Panc1 (cell line): Measurements from ENCODE around the gene IL37. TPM values are rescaled to one million over a fixed set of nuclear protein-coding genes. Genes with fewer than 3 reads are reported as not detected.

Experiments used
- ATAC-seq: fragments of 200-7000 bp; cut with Tn5 transposase; 2 replicates; pipeline ENCODE4 v1.9.1; 2020; ENCODE audit warnings: mild to moderate bottlenecking, moderate library complexity
- BruUV-seq: library from RNA; stranded (reverse); fragments of 400-500 nt; replicated peaks from 2 replicates; lab custom pipeline; 2021; lab: Mats Ljungman, UMichigan
- CTCF ChIA-PET: fragments of 300-600 bp; sonication (Branson Sonifier 250); formaldehyde crosslinking; loops from one replicate; lab custom pipeline; 2022; ENCODE audit warnings: antibody characterized with exemption; lab: Charles Lee
- POLR2A ChIA-PET: fragments of 300-600 bp; sonication (Branson Sonifier 250); formaldehyde crosslinking; loops from one replicate; lab custom pipeline; 2022; ENCODE audit warnings: antibody characterized with exemption; lab: Charles Lee
- DNase-seq: peaks from one replicate; pipeline ENCODE4 v3.0.0-alpha.2; 2010; ENCODE audit warnings: low read depth, low spot score
- H3K27ac ChIP-seq: 2 replicates; pipeline ENCODE4 v1.5.1; 2011; ENCODE audit warnings: mild to moderate bottlenecking, low read length, inconsistent platforms
- H3K27me3 ChIP-seq: fragments of 200-500 bp; sonication (Bioruptor generic); 2 replicates; pipeline ENCODE4 v1.6.0; 2014; ENCODE audit warnings: low read length, inconsistent platforms; ENCODE audit not compliant: control insufficient read depth, insufficient read depth
- H3K36me3 ChIP-seq: fragments of 200-500 bp; sonication (Bioruptor generic); 2 replicates; pipeline ENCODE4 v1.5.1; 2014; ENCODE audit warnings: inconsistent platforms, mild to moderate bottlenecking, low read length, moderate library complexity; ENCODE audit not compliant: control insufficient read depth, insufficient read depth
- H3K4me1 ChIP-seq: 2 replicates; pipeline ENCODE4 v1.5.1; 2011; ENCODE audit warnings: inconsistent platforms, mild to moderate bottlenecking, low read length, moderate library complexity; ENCODE audit not compliant: control insufficient read depth, insufficient read depth
- H3K4me3 ChIP-seq, 2 experiments: 2 replicates each; pipeline ENCODE4 v1.5.1; 2011 to 2012; ENCODE audit warnings: low read depth in 2 of 2, low read length in 2 of 2, mild to moderate bottlenecking in 2 of 2, inconsistent platforms in 1 of 2, moderate library complexity in 1 of 2
- H3K9me3 ChIP-seq: fragments of 200-500 bp; sonication (Bioruptor generic); 2 replicates; pipeline ENCODE4 v1.5.1; 2014; ENCODE audit warnings: low read depth, mild to moderate bottlenecking, inconsistent platforms, low read length, moderate library complexity; ENCODE audit not compliant: control insufficient read depth, insufficient read depth
- POLR2AphosphoS5 ChIP-seq: IDR thresholded peaks from 2 replicates; pipeline ENCODE4 v1.6.1; 2012; ENCODE audit warnings: mild to moderate bottlenecking, low read depth, low read length, moderate library complexity
- SIN3A ChIP-seq: IDR thresholded peaks from 2 replicates; pipeline ENCODE4 v1.6.1; 2012; ENCODE audit warnings: low read depth, mild to moderate bottlenecking, low read length, moderate library complexity, borderline replicate concordance; ENCODE audit not compliant: insufficient read depth
- TCF7L2 ChIP-seq: IDR thresholded peaks from 2 replicates; pipeline ENCODE4 v1.6.1; 2011; ENCODE audit warnings: mild to moderate bottlenecking, low read depth, low read length, inconsistent platforms
- in situ Hi-C: cut with HindIII; loops from 2 replicates; pipeline ENCODE4 v1.10.0; 2016; ENCODE audit warnings: low sequenced_read_pairs, low pct_unique_long_range_greater_than_20kb
- intact Hi-C: fragments of 100-400 bp; cut with micrococcal nuclease; formaldehyde crosslinking; loops from one replicate; pipeline ENCODE4 v1.10.0; 2022; ENCODE audit not compliant: unreplicated experiment
- total RNA-seq: library from RNA; stranded (reverse); gene quantifications from one replicate; pipeline ENCODE4 v1.2.1, GENCODE V29; 2021; ENCODE audit not compliant: unreplicated experiment
- TF ChIP-seq, protein P1 (sequence below), 2 experiments: IDR thresholded peaks; 2 replicates each; pipeline ENCODE4 v1.6.1; 2011 to 2012; ENCODE audit warnings: low read depth in 2 of 2, control low read depth in 1 of 2, low read length in 1 of 2, mild to moderate bottlenecking in 1 of 2, moderate library complexity in 1 of 2; ENCODE audit not compliant: insufficient read depth in 1 of 2
- TF ChIP-seq, protein P2 (sequence below): fragments of 450-650 bp; IDR thresholded peaks from 2 replicates; pipeline ENCODE4 v1.5.1; 2017; ENCODE audit warnings: mild to moderate bottlenecking

The IL37 gene
- total RNA-seq, 1 experiment from 2014 or later = not detected

DNA sequence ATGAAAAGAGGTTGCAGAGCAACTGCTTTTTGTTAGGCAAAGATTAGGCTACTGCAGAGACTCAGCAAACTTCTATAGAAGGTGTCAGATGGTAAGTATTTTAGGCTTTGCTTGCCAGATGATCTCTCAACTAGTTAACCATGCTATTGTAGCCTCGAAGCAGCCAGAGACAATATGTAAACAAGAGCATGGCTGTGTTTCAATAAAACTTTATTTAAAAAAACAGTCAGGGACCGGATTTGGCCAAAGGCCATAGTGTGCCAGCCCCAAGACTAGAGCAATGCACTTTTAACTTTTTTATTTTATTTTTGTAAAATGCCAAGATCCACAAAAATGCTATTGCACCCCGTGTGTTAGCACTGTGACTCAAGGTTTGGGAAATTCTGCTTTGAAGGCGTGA, 1.4 kb downstream of the IL37 start:
- H3K4me1 ChIP-seq = no peaks in the 10 kb centered on the region
- ChIA-PET CTCF (no interaction called here), POLR2A (no interaction called here)
- H3K27me3 ChIP-seq = peaks cover 5% of the 10 kb centered on the region
- H3K27ac ChIP-seq = no peak overlapping the region
- BruUV-seq = no TSS peak
- H3K4me3 ChIP-seq = no peak overlapping the region
- in situ Hi-C loops (no loop called here), intact Hi-C loops (no loop called here)
- DNase-seq (no peak), ATAC-seq (no peak)
- no peaks in the 10 kb centered on the region for H3K9me3 ChIP-seq
- TF ChIP-seq POLR2AphosphoS5 (no peak), TCF7L2 (no peak), SIN3A (no peak)
- TF ChIP-seq, protein P1, sequence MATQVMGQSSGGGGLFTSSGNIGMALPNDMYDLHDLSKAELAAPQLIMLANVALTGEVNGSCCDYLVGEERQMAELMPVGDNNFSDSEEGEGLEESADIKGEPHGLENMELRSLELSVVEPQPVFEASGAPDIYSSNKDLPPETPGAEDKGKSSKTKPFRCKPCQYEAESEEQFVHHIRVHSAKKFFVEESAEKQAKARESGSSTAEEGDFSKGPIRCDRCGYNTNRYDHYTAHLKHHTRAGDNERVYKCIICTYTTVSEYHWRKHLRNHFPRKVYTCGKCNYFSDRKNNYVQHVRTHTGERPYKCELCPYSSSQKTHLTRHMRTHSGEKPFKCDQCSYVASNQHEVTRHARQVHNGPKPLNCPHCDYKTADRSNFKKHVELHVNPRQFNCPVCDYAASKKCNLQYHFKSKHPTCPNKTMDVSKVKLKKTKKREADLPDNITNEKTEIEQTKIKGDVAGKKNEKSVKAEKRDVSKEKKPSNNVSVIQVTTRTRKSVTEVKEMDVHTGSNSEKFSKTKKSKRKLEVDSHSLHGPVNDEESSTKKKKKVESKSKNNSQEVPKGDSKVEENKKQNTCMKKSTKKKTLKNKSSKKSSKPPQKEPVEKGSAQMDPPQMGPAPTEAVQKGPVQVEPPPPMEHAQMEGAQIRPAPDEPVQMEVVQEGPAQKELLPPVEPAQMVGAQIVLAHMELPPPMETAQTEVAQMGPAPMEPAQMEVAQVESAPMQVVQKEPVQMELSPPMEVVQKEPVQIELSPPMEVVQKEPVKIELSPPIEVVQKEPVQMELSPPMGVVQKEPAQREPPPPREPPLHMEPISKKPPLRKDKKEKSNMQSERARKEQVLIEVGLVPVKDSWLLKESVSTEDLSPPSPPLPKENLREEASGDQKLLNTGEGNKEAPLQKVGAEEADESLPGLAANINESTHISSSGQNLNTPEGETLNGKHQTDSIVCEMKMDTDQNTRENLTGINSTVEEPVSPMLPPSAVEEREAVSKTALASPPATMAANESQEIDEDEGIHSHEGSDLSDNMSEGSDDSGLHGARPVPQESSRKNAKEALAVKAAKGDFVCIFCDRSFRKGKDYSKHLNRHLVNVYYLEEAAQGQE (IDR thresholded peaks at IDR 0.05; ENCODE audit: insufficient read depth in 1 of 2, low read depth in 2 of 2, low read length in 1 of 2) = no peak
- TF ChIP-seq, protein P2, sequence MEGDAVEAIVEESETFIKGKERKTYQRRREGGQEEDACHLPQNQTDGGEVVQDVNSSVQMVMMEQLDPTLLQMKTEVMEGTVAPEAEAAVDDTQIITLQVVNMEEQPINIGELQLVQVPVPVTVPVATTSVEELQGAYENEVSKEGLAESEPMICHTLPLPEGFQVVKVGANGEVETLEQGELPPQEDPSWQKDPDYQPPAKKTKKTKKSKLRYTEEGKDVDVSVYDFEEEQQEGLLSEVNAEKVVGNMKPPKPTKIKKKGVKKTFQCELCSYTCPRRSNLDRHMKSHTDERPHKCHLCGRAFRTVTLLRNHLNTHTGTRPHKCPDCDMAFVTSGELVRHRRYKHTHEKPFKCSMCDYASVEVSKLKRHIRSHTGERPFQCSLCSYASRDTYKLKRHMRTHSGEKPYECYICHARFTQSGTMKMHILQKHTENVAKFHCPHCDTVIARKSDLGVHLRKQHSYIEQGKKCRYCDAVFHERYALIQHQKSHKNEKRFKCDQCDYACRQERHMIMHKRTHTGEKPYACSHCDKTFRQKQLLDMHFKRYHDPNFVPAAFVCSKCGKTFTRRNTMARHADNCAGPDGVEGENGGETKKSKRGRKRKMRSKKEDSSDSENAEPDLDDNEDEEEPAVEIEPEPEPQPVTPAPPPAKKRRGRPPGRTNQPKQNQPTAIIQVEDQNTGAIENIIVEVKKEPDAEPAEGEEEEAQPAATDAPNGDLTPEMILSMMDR = no peak
- no peaks in the 10 kb centered on the region for H3K36me3 ChIP-seq

DNA sequence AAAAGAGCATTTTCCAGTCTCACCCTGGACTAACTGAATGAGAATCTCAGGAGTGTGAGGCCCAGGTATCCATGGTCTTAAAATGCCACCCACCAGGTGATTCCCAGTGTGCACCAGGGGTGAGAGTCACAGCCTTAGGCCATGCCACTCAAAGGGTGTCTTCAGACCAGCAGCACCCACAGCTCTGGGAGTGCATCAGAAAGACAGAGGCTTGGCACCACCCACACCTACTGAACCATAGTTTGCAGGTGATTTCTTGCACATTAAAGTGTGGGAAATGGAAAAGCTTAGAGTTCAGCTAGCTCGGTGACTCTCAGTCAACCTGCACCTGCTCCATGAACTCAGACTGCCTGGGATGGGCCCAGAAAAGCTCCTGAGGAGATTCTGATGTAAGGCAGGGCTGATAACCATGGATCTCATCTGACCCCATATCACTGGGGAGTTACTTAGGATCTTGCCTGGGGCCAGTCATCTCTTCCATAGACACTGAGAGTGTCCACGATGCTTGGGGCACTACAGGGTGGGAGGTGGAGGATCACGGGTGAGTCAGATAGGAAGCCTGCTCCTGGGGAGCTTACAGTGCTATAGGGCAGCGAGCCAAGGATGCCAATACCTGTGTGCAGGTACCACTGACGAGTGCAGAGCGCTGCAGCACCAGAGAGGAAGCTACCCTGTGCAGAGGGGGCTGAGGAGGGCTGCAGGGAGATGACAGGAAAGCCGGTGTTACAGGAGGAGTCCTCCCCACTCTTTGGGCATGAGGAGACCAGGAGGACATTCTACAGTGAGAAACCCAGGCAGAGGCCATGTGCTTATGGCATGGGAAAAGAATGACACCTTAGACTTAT, 4.6 kb downstream of the IL37 start:
- ATAC-seq (no peak), DNase-seq (no peak)
- no peak for TF ChIP-seq POLR2AphosphoS5
- no peak for TF ChIP-seq SIN3A
- TF ChIP-seq, protein P1 (IDR thresholded peaks at IDR 0.05; ENCODE audit: insufficient read depth in 1 of 2, low read depth in 2 of 2, low read length in 1 of 2) = no peak
- no peak for TF ChIP-seq TCF7L2
- TF ChIP-seq, protein P2 = no peak
- H3K4me1 ChIP-seq = no peaks in the 10 kb centered on the region
- H3K27ac ChIP-seq = no peak overlapping the region
- H3K9me3 ChIP-seq = no peaks in the 10 kb centered on the region
- H3K36me3 ChIP-seq = no peaks in the 10 kb centered on the region
- H3K4me3 ChIP-seq = no peak overlapping the region
- intact Hi-C loops = no loop called here
- BruUV-seq = no TSS peak
- ChIA-PET POLR2A (interaction anchor here (0.5 kb wide), 1 partner anchor 167 kb away, joined by 3 read pairs; no protein-coding TSS in a partner anchor), CTCF (interaction anchor here (0.5 kb wide), 1 partner anchor 125 kb away, joined by 5 read pairs; no protein-coding TSS in a partner anchor)
- no peaks in the 10 kb centered on the region for H3K27me3 ChIP-seq
- in situ Hi-C loops = no loop called here
